ENCODE measurements around the gene SRPK2. TPM values are rescaled to one million over a fixed set of nuclear protein-coding genes. Genes with fewer than 3 reads are reported as not detected.

SRPK2 gene
- total RNA-seq, 1 experiment from 2014 or later, result 54.4 TPM

DNA sequence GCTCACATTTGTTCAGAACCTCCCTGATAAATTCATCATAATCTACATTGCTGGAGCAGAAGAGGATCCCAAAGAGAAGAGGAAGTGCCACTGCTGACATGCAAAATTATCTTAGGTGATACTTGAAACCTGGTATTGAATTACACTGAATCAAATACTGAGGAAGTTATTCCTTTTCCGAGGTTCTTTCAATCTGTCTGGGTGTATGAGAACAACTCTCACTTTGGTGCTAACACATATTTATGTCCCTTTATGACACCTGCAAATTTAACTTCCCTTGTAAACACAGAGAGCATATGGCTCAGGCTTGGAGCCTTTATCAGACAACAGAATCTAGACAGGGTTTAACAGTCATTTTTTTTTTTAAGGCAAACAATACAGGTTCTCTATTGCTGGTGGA is 131.4 kb downstream of the SRPK2 start:
- CTCF ChIA-PET, result no interaction called here

DNA sequence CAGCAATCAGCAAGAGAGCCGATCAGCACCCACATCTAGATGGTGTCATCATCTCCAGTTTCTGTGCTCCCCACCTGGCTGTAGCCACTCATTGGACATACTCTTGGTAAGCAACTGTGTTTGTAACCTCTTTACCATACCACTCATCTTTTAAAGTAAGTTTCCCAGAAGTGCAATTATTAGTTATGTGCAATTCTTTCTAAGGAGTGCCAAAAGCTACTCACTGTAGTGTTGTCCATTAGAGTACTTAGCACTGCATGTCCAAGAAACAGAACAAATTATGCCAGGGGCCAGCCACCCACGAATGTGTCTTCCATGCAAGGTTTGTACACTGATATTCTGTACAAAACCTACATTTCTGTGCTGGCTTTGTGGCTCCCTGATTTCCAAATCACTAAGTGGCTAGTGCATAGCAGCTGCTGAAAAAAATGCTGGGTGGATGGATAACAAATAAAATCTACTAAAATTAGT is 131.9 kb downstream of the SRPK2 start:
- peak overlapping the region; percentile 61 for H3K27ac Mint-ChIP-seq (ENCODE audit: low read depth, unreplicated experiment)
- no peaks in the 10 kb centered on the region for H3K9me3 Mint-ChIP-seq (ENCODE audit: unreplicated experiment)
- TF ChIP-seq, protein P1, sequence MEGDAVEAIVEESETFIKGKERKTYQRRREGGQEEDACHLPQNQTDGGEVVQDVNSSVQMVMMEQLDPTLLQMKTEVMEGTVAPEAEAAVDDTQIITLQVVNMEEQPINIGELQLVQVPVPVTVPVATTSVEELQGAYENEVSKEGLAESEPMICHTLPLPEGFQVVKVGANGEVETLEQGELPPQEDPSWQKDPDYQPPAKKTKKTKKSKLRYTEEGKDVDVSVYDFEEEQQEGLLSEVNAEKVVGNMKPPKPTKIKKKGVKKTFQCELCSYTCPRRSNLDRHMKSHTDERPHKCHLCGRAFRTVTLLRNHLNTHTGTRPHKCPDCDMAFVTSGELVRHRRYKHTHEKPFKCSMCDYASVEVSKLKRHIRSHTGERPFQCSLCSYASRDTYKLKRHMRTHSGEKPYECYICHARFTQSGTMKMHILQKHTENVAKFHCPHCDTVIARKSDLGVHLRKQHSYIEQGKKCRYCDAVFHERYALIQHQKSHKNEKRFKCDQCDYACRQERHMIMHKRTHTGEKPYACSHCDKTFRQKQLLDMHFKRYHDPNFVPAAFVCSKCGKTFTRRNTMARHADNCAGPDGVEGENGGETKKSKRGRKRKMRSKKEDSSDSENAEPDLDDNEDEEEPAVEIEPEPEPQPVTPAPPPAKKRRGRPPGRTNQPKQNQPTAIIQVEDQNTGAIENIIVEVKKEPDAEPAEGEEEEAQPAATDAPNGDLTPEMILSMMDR (IDR thresholded peaks at IDR 0.05; ENCODE audit: unreplicated experiment), result no peak
- no peaks in the 10 kb centered on the region for H3K27me3 Mint-ChIP-seq (ENCODE audit: insufficient read depth, unreplicated experiment)
- intact Hi-C loops (cut with micrococcal nuclease), result no loop called here
- H3K4me1 Mint-ChIP-seq (ENCODE audit: insufficient read depth, unreplicated experiment), result peaks cover 24% of the 10 kb centered on the region
- peaks cover 20% of the 10 kb centered on the region for H3K36me3 Mint-ChIP-seq (ENCODE audit: insufficient read depth, unreplicated experiment)
- H3K4me3 Mint-ChIP-seq (ENCODE audit: unreplicated experiment), result no peak overlapping the region
- BruUV-seq (replicated peaks), result no TSS peak
- ChIA-PET POLR2A (interaction anchor here (0.6 to 1.1 kb wide), 4 partner anchors 10 to 70 kb away, joined by 3 to 4 read pairs (median 3); no protein-coding TSS in a partner anchor), CTCF (no interaction called here)
- no peak for DNase-seq (ENCODE audit: unreplicated experiment)

More for the DNA sequence above, 131.4 kb downstream of the SRPK2 start:
- BruUV-seq (replicated peaks), result no TSS peak
- TF ChIP-seq, protein P1 (IDR thresholded peaks at IDR 0.05; ENCODE audit: unreplicated experiment), result no peak
- peaks cover 21% of the 10 kb centered on the region for H3K4me1 Mint-ChIP-seq (ENCODE audit: insufficient read depth, unreplicated experiment)
- intact Hi-C loops (cut with micrococcal nuclease), result no loop called here
- peak overlapping the region; percentile 61 for H3K27ac Mint-ChIP-seq (ENCODE audit: low read depth, unreplicated experiment)
- H3K4me3 Mint-ChIP-seq (ENCODE audit: unreplicated experiment), result no peak overlapping the region
- peak; percentile 11 for DNase-seq (ENCODE audit: unreplicated experiment)
- POLR2A ChIA-PET, result interaction anchor here (0.6 to 1.1 kb wide), 5 partner anchors 9 to 74 kb away, joined by 3 read pairs; no protein-coding TSS in a partner anchor
- H3K9me3 Mint-ChIP-seq (ENCODE audit: unreplicated experiment), result no peaks in the 10 kb centered on the region
- H3K36me3 Mint-ChIP-seq (ENCODE audit: insufficient read depth, unreplicated experiment), result peaks cover 20% of the 10 kb centered on the region
- H3K27me3 Mint-ChIP-seq (ENCODE audit: insufficient read depth, unreplicated experiment), result no peaks in the 10 kb centered on the region

DNA sequence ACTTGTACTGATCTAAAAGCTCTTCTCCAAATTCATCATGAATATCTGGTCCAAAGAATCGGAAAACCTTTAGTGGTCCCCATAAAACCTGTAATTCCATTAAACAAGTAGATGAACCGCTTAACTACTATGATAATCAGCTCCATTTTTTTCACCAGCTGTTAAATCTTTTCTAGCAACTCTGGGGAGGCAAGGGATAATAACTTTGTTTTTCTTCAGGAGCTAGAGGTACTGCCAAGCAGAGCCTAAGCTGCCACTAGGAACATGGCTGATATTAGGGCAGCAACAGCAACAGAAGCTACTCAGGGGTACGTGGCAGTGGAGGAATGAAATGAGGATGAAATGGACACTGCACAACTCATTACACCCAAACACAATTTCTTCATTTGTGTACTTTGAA is 138.0 kb downstream of the SRPK2 start:
- DNase-seq (ENCODE audit: unreplicated experiment), result no peak
- POLR2A ChIA-PET, result interaction anchor here (1.1 to 4.4 kb wide), 4 partner anchors 8 to 26 kb away, joined by 3 to 22 read pairs (median 3); no protein-coding TSS in a partner anchor
- H3K27me3 Mint-ChIP-seq (ENCODE audit: insufficient read depth, unreplicated experiment), result no peaks in the 10 kb centered on the region
- TF ChIP-seq, protein P1 (IDR thresholded peaks at IDR 0.05; ENCODE audit: unreplicated experiment), result no peak
- H3K27ac Mint-ChIP-seq (ENCODE audit: low read depth, unreplicated experiment), result no peak overlapping the region
- intact Hi-C loops (cut with micrococcal nuclease), result no loop called here
- no peak overlapping the region for H3K4me3 Mint-ChIP-seq (ENCODE audit: unreplicated experiment)
- H3K4me1 Mint-ChIP-seq (ENCODE audit: insufficient read depth, unreplicated experiment), result peaks cover 12% of the 10 kb centered on the region
- BruUV-seq (replicated peaks), result no TSS peak
- CTCF ChIA-PET, result interaction anchor here (0.8 to 1.4 kb wide), 3 partner anchors 17 to 86 kb away, joined by 3 read pairs; no protein-coding TSS in a partner anchor
- H3K36me3 Mint-ChIP-seq (ENCODE audit: insufficient read depth, unreplicated experiment), result peaks cover 15% of the 10 kb centered on the region
- no peaks in the 10 kb centered on the region for H3K9me3 Mint-ChIP-seq (ENCODE audit: unreplicated experiment)

DNA sequence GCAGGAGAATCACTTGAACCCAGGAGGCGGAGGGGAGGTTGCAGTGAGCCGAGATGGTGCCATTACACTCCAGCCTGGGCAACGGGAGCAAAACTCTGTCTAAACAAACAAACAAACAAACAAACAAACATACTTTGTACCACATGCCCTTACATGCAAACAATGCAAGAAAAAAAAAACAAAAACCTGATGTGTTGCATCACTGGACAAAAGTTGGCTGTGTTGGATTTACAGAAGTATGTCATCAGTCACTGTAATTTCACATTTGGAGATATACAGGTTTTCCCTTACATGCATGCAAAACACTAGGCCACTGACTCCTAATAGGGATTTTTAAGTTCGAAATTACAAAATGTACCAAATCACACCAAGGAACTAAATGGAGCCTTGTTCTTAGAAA is 138.5 kb downstream of the SRPK2 start:
- Mint-ChIP-seq H3K27ac (ENCODE audit: low read depth, unreplicated experiment) (no peak overlapping the region), H3K4me3 (ENCODE audit: unreplicated experiment) (no peak overlapping the region), H3K36me3 (ENCODE audit: insufficient read depth, unreplicated experiment) (peaks cover 12% of the 10 kb centered on the region), H3K27me3 (ENCODE audit: insufficient read depth, unreplicated experiment) (no peaks in the 10 kb centered on the region), H3K4me1 (ENCODE audit: insufficient read depth, unreplicated experiment) (peaks cover 12% of the 10 kb centered on the region), H3K9me3 (ENCODE audit: unreplicated experiment) (no peaks in the 10 kb centered on the region)
- CTCF ChIA-PET, result interaction anchor here (0.6 to 1.4 kb wide), 4 partner anchors 18 to 106 kb away, joined by 3 read pairs; no protein-coding TSS in a partner anchor
- BruUV-seq (replicated peaks), result no TSS peak
- POLR2A ChIA-PET, result interaction anchor here (1.1 to 4.4 kb wide), 4 partner anchors 8 to 25 kb away, joined by 3 to 22 read pairs (median 3); no protein-coding TSS in a partner anchor
- no peak for DNase-seq (ENCODE audit: unreplicated experiment)
- TF ChIP-seq, protein P1 (IDR thresholded peaks at IDR 0.05; ENCODE audit: unreplicated experiment), result no peak
- intact Hi-C loops (cut with micrococcal nuclease), result no loop called here

Measured in MCF 10A (cell line).